GM18517 (cell line): ENCODE data around the gene UNC50.

Source experiments
- ATAC-seq: cut with Tn5 transposase; IDR thresholded peaks from one replicate; pipeline ENCODE4 v1.9.1; 2021; ENCODE audit warnings: mild to moderate bottlenecking, moderate library complexity; ENCODE audit not compliant: unreplicated experiment

The UNC50 gene

GRCh38 chr2:98608116-98608961, at the start of gene UNC50, which contains the start of gene COA5:
UNC50 (plus strand) TSS chr2:98608589; CDS start chr2:98609760, 1,171 bp downstream.
COA5 (minus strand) TSS chr2:98608512; CDS start chr2:98608405, 107 bp downstream.
- peak; percentile 77 for ATAC-seq

GRCh38 chr2:98558852-98559530, 49.4 kb upstream of the UNC50 start:
- no peak for ATAC-seq

- no peak for ATAC-seq
These were observed 48.8 kb upstream of the UNC50 start for GRCh38 chr2:98559581-98559980.

- ATAC-seq = no peak
These were observed 48.1 kb upstream of the UNC50 start for GRCh38 chr2:98560256-98560771.

- ATAC-seq = no peak
These were observed 47.4 kb upstream of the UNC50 start for GRCh38 chr2:98561018-98561417.

GRCh38 chr2:98561902-98562695, 46.3 kb upstream of the UNC50 start:
- ATAC-seq = no peak

- ATAC-seq = no peak
These were observed 45.0 kb upstream of the UNC50 start for GRCh38 chr2:98563394-98563793.

GRCh38 chr2:98564541-98565132, 43.8 kb upstream of the UNC50 start:
- ATAC-seq = no peak

GRCh38 chr2:98565286-98565860, 43.0 kb upstream of the UNC50 start:
- no peak for ATAC-seq

GRCh38 chr2:98565941-98566340, 42.4 kb upstream of the UNC50 start:
- no peak for ATAC-seq

GRCh38 chr2:98568161-98568956, 40.0 kb upstream of the UNC50 start:
- no peak for ATAC-seq

- peak; percentile 53 for ATAC-seq
These were observed 39.1 kb upstream of the UNC50 start for GRCh38 chr2:98569197-98569793.

GRCh38 chr2:98569915-98570314, 38.5 kb upstream of the UNC50 start:
- no peak for ATAC-seq

- ATAC-seq = no peak
These were observed 38.0 kb upstream of the UNC50 start for GRCh38 chr2:98570356-98570755.

- ATAC-seq = no peak
These were observed 37.2 kb upstream of the UNC50 start for GRCh38 chr2:98571121-98571701.

- no peak for ATAC-seq
These were observed 36.6 kb upstream of the UNC50 start for GRCh38 chr2:98571796-98572195.

GRCh38 chr2:98572211-98572610, 36.2 kb upstream of the UNC50 start:
- ATAC-seq = no peak

- no peak for ATAC-seq
These were observed 35.7 kb upstream of the UNC50 start for GRCh38 chr2:98572676-98573075.

- ATAC-seq = no peak
These were observed 35.0 kb upstream of the UNC50 start for GRCh38 chr2:98573426-98573825.
